Osteocyte (in vitro differentiated cells): ENCODE data around the gene PRSS36. TPM values are rescaled to one million over a fixed set of nuclear protein-coding genes. Genes with fewer than 3 reads are reported as not detected.

Source experiments
- DNase-seq: peaks from one replicate; pipeline ENCODE4 v3.0.0; 2021; ENCODE audit warnings: mixed read lengths; ENCODE audit not compliant: unreplicated experiment; ENCODE audit errors: extremely low spot score
- H3K27ac Mint-ChIP-seq: one replicate; pipeline ENCODE4 v1.8.0; 2021; ENCODE audit warnings: mild to moderate bottlenecking, mixed read lengths; ENCODE audit not compliant: unreplicated experiment
- H3K27me3 Mint-ChIP-seq: one replicate; pipeline ENCODE4 v1.8.0; 2021; ENCODE audit warnings: mixed read lengths; ENCODE audit not compliant: unreplicated experiment
- H3K36me3 Mint-ChIP-seq: one replicate; pipeline ENCODE4 v1.8.0; 2021; ENCODE audit warnings: mixed read lengths; ENCODE audit not compliant: unreplicated experiment
- H3K4me1 Mint-ChIP-seq: one replicate; pipeline ENCODE4 v1.8.0; 2021; ENCODE audit warnings: mixed read lengths; ENCODE audit not compliant: unreplicated experiment
- H3K4me3 Mint-ChIP-seq: one replicate; pipeline ENCODE4 v1.8.0; 2021; ENCODE audit warnings: mild to moderate bottlenecking, moderate library complexity, mixed read lengths; ENCODE audit not compliant: unreplicated experiment
- H3K9me3 Mint-ChIP-seq: one replicate; pipeline ENCODE4 v1.8.0; 2021; ENCODE audit warnings: mixed read lengths; ENCODE audit not compliant: unreplicated experiment
- total RNA-seq: library from RNA; stranded (reverse); gene quantifications from 2 replicates; pipeline ENCODE4 v1.2.1, GENCODE V29; 2021
- TF ChIP-seq, protein P1 (sequence below): fragments of 200-600 bp; sonication (generic); IDR thresholded peaks from 2 replicates; pipeline ENCODE4 v1.5.0; 2021; ENCODE audit warnings: antibody characterized with exemption, mild to moderate bottlenecking, moderate library complexity

The PRSS36 gene
- total RNA-seq, 1 donor from 2014 or later, result 0.67 TPM

DNA sequence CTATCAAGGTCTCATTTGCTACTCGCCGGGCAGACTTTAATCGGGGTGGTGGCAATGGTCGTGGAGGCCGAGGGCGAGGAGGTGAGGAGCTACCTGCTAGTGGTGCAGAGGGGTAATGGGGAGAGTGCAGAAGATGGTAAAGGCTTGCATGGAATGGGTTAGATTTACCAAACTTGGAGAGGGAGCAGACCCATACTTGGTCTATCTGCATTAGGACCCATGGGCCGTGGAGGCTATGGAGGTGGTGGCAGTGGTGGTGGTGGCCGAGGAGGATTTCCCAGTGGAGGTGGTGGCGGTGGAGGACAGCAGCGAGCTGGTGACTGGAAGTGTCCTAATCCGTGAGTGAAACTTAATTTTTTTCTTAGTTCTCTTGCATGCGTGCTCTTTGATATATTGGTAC, 40.2 kb upstream of the PRSS36 start:
- H3K4me1 Mint-ChIP-seq, result peaks cover 6% of the 10 kb centered on the region
- TF ChIP-seq, protein P1, sequence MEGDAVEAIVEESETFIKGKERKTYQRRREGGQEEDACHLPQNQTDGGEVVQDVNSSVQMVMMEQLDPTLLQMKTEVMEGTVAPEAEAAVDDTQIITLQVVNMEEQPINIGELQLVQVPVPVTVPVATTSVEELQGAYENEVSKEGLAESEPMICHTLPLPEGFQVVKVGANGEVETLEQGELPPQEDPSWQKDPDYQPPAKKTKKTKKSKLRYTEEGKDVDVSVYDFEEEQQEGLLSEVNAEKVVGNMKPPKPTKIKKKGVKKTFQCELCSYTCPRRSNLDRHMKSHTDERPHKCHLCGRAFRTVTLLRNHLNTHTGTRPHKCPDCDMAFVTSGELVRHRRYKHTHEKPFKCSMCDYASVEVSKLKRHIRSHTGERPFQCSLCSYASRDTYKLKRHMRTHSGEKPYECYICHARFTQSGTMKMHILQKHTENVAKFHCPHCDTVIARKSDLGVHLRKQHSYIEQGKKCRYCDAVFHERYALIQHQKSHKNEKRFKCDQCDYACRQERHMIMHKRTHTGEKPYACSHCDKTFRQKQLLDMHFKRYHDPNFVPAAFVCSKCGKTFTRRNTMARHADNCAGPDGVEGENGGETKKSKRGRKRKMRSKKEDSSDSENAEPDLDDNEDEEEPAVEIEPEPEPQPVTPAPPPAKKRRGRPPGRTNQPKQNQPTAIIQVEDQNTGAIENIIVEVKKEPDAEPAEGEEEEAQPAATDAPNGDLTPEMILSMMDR, result no peak
- H3K4me3 Mint-ChIP-seq, result no peak overlapping the region
- H3K27me3 Mint-ChIP-seq, result no peaks in the 10 kb centered on the region
- no peak for DNase-seq
- H3K36me3 Mint-ChIP-seq, result peaks cover 87% of the 10 kb centered on the region
- H3K27ac Mint-ChIP-seq, result no peak overlapping the region
- no peaks in the 10 kb centered on the region for H3K9me3 Mint-ChIP-seq

DNA sequence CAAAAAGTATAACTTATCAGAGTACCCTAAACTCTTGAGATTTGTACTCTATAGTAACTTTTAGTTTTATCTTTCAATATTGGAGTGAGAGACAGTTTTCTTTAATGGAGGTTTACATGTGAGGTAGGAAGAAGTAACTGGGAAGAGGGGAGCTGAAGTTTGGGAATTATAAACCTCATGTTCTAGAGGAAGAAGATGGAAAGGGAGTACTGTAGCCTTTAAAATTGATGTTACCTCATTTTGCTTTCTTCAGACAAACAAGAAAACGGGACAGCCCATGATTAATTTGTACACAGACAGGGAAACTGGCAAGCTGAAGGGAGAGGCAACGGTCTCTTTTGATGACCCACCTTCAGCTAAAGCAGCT, 39.5 kb upstream of the PRSS36 start:
- no peak for DNase-seq
- Mint-ChIP-seq H3K4me3 (no peak overlapping the region), H3K4me1 (peaks cover 8% of the 10 kb centered on the region), H3K27ac (peak overlapping the region; percentile 61), H3K9me3 (no peaks in the 10 kb centered on the region), H3K27me3 (no peaks in the 10 kb centered on the region), H3K36me3 (peaks cover 87% of the 10 kb centered on the region)
- TF ChIP-seq, protein P1, result no peak

DNA sequence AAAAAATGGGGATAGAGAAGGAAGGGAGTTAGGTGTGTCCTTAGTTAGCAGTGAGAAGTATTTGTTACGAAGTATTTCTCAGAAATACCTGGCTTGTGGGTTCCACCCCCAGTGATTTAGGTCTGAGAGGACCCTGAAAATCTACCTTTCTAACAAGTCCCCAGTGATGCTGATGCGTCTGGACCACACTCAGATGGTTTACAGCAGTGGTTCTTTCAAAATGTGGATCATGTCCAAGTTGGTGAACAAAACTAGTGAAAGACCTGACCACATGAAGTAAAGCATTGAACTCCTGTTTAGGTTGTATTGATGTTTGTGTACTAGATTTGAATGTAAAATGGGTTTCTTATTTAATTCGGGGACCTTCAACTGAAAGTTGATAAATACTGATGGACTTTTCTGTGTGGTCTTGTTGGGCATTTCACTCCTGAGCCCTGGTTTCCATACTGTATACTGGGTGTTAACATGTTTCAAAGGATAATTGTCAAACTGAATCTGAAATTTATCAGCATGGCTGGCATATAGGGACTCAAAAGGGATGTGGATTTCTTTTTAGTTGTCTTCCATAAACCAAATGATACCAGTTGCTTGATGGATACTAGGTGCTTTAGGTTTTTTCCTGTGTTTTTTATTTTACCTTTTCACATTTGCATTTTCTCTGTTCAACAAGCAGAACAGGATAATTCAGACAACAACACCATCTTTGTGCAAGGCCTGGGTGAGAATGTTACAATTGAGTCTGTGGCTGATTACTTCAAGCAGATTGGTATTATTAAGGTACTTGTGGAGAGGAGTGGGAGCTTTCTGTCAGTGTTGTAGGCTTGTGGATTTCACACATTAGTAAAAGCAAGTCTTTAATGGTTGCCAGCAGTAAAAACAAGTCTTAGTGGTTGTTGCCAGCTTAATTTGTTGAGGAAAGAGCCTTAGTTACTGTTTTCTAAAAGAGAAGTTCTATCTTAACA, 38.9 kb upstream of the PRSS36 start:
- H3K27ac Mint-ChIP-seq, result peak overlapping the region; percentile 61
- TF ChIP-seq, protein P1, result no peak
- H3K4me3 Mint-ChIP-seq, result no peak overlapping the region
- H3K36me3 Mint-ChIP-seq, result peaks cover 85% of the 10 kb centered on the region
- H3K9me3 Mint-ChIP-seq, result no peaks in the 10 kb centered on the region
- peaks cover 13% of the 10 kb centered on the region for H3K4me1 Mint-ChIP-seq
- H3K27me3 Mint-ChIP-seq, result no peaks in the 10 kb centered on the region
- DNase-seq, result no peak

DNA sequence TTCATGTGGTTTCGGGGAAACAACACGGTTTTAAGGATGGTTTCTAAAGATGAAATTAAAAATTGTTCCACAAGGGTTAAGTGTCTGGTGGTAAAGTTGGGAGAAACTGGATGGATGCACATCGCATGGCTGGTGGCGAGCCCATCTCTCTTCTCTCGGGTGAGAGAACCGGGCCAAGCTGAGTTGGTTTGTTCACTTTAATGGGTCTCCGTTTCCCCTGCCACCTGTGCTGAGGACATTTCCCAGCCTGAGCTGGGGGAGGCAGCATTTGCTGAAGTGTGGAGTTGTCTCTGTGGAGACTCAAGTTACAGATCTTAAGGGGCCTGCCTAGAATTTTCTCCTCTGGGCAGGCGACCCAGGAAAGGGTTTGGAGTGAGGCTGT, 37.9 kb upstream of the PRSS36 start:
- TF ChIP-seq, protein P1, result no peak
- Mint-ChIP-seq H3K9me3 (no peaks in the 10 kb centered on the region), H3K4me3 (no peak overlapping the region), H3K36me3 (peaks cover 84% of the 10 kb centered on the region), H3K27ac (no peak overlapping the region), H3K27me3 (no peaks in the 10 kb centered on the region), H3K4me1 (peaks cover 22% of the 10 kb centered on the region)
- no peak for DNase-seq

DNA sequence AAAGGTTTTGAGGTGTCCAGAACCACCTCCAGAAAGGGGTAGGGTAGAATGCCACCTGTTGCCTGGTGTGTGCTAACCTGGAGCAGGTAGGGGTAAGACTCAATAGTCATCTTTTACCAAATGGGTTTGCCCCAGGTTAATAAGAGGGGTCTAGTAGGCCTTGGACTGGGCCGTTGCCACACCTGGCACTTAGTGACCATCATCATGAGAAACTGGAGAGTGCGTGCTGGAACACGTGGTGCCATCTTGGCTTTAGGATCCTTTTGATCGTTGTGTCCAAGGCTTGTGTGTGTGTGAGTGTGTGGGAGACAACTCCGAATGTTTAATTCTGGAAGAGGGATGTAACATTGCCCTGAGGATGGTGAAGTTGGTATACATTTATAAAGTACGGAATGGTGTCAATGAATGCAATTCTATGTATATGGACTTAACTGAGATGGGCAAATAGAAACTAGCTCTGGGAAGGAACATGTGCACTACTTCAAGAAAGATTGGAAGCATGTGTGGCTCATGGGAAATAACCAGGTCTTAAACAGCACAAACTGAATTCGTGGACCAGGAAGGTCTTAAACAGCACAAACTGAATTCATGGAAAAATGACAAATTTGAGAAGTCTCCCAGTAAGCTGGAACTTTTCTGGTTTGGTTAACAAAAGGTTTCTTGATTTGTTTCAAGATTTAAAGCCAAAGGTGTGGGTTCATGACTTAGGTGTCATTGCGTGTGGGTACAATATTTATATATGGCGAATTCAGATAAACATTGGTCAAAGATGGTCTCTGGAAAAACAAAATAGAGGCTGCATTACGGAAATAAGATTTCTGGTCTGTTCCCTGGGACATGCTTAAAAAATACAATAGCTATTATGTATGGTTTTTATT, 37.3 kb upstream of the PRSS36 start:
- TF ChIP-seq, protein P1, result no peak
- no peaks in the 10 kb centered on the region for H3K9me3 Mint-ChIP-seq
- H3K4me3 Mint-ChIP-seq, result no peak overlapping the region
- H3K36me3 Mint-ChIP-seq, result peaks cover 87% of the 10 kb centered on the region
- H3K27me3 Mint-ChIP-seq, result no peaks in the 10 kb centered on the region
- no peak overlapping the region for H3K27ac Mint-ChIP-seq
- no peak for DNase-seq
- peaks cover 28% of the 10 kb centered on the region for H3K4me1 Mint-ChIP-seq
